Right hindlimb (tissue), 1 donor: ENCODE results near the gene IDS.
"Not testable (repeated sequence)": the region's sequence is repeated elsewhere in the genome, so short reads cannot be mapped to it uniquely, and the experiment has no call there.

Source experiments
- DNase-seq: peaks from one replicate; pipeline ENCODE4 v3.0.0-alpha.2; 2018

Gene IDS, protein sequence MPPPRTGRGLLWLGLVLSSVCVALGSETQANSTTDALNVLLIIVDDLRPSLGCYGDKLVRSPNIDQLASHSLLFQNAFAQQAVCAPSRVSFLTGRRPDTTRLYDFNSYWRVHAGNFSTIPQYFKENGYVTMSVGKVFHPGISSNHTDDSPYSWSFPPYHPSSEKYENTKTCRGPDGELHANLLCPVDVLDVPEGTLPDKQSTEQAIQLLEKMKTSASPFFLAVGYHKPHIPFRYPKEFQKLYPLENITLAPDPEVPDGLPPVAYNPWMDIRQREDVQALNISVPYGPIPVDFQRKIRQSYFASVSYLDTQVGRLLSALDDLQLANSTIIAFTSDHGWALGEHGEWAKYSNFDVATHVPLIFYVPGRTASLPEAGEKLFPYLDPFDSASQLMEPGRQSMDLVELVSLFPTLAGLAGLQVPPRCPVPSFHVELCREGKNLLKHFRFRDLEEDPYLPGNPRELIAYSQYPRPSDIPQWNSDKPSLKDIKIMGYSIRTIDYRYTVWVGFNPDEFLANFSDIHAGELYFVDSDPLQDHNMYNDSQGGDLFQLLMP

GRCh38 chrX:149504915-149505651 is at the start of gene IDS:
Gene IDS (minus strand): TSS chrX:149505306. CDS start chrX:149505137, 169 bp downstream.
- peak; percentile 91 for DNase-seq

DNA sequence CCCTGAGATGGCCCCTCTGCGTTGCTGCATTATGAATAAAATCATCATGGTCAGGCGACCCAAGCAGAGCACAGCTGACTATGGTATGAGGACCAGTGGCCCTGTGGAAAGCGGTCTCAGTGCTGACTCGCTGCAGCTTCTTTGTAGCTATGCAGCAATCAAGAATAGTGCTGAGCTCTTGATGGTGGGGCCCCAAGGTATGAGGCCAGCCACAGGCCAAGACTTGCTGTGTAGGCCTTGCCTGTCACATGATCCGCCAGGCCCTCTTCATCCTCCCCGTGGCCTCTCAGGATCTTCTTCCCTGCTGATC is 46.8 kb upstream of the IDS start:
- not testable (repeated sequence) for DNase-seq

GRCh38 chrX:149551245-149551938 is 46.3 kb upstream of the IDS start:
- not testable (repeated sequence) for DNase-seq

- DNase-seq = not testable (repeated sequence)
Observed at GRCh38 chrX:149550454-149550853, 45.3 kb upstream of the IDS start.

GRCh38 chrX:149549701-149550100 is 44.6 kb upstream of the IDS start, which contains the start of gene HSFX3:
Gene HSFX3 (minus strand): TSS chrX:149549924. CDS start chrX:149549852, 72 bp downstream.
- DNase-seq = not testable (repeated sequence)

- not testable (repeated sequence) for DNase-seq
Observed at GRCh38 chrX:149547782-149548181, 42.7 kb upstream of the IDS start.

DNA sequence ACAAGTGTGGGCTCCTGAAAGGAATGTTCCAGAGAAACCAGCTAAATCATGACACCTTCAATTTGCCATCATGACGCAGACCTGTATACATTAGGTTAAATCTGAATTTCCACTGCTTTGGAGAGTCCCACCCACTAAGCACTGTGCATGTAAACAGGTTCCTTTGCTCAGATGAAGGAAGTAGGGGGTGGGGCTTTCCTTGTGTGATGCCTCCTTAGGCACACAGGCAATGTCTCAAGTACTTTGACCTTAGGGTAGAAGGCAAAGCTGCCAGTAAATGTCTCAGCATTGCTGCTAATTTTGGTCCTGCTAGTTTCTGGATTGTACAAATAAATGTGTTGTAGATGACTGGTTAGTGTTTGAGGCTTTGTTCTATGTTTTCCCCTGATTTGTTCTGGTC is 41.9 kb upstream of the IDS start:
- not testable (repeated sequence) for DNase-seq

DNA sequence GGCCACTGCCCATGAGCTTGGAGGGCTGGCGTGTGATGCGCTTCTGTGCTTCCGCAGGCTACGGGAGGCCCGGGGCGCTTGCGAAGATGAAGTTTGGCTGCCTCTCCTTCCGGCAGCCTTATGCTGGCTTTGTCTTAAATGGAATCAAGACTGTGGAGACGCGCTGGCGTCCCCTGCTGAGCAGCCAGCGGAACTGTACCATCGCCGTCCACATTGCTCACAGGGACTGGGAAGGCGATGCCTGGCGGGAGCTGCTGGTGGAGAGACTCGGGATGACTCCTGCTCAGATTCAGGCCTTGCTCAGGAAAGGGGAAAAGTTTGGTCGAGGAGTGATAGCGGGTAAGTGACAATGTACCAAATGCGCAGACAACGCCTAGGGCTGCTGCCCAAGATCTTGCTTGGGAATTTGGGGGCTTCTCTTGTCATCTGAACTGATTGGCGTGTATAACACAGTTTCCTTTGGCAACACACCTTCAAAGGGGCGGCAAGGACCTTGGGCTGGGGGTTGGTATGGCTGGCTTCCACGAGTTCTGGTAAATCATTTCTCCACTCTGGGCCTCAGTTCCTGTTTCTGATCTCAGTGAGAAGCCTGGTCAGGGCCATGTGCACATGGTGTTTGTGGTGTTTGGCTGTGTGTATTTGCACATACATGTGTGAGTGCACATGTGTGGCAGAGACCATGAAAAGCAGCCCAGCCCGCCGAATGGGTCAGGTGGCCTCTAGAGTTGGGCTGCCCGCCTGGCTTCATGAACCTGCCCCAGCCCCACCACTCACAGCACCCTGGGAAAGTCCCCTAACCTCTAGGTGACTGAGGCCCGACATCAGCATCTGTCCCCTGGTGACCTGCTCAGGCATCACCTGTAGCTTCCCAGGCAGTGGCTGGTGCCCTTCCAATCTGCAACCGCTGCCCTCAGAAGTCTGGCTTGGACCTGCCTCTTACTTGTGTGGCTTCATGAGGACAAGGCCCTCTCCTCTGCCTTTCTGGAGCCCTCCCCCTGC is 40.7 kb upstream of the IDS start:
- DNase-seq = not testable (repeated sequence)

DNA sequence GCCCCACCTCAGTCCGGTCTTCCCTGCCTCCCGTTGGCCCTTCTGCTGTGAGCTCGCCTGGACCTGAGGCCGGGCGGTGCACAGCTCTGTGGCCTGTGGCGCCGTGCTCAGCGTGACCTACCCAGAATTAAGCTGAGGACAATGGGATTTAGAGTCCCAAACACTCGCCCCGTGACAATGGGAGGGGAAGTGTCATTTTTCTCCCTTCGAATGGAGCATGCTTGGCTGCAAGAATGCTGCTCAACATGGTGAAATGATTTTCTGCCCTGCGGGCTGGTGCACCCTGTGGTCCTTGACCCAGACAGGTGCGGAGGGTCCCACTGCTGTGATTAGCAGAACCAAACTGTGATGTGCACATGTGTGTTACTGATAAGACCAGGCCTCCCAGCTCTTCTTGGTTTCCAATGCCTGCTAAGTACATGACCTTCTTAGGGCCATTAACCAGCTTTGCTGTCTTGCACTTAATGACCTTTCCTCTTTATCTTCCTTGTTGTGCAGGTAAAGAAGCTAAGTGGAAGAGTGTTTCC is 36.5 kb upstream of the IDS start:
- no peak for DNase-seq

- DNase-seq = peak; percentile 92
Observed at GRCh38 chrX:149540621-149541520, 35.8 kb upstream of the IDS start, which contains the start of gene EOLA1. Gene EOLA1 (plus strand): TSS chrX:149541012. CDS start chrX:149545631, 4,619 bp downstream.

- DNase-seq = peak; percentile 95
Observed at GRCh38 chrX:149540131-149540620, 35.1 kb upstream of the IDS start.

- DNase-seq = peak; percentile 95
Observed at GRCh38 chrX:149539283-149540130, 34.4 kb upstream of the IDS start.

DNA sequence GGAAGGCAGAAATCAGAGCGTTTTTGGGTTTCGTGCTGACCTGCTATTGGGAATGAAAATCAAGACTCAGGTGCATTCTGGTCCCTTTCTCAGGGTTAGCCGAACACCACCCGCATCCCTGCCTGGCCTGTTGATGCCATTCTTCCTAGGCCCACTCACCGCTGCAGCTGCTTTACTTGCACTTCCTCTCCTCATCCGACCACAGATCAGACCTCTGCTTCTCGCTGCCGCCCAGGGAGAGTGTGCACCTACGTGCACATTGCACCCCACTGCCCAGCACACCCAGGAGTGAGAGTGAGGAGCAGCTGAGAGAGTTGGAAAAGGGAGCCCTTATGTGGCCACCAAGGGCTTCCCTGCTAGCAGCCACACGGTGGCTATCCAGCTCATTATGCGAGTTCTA is 32.4 kb upstream of the IDS start:
- not testable (repeated sequence) for DNase-seq

DNA sequence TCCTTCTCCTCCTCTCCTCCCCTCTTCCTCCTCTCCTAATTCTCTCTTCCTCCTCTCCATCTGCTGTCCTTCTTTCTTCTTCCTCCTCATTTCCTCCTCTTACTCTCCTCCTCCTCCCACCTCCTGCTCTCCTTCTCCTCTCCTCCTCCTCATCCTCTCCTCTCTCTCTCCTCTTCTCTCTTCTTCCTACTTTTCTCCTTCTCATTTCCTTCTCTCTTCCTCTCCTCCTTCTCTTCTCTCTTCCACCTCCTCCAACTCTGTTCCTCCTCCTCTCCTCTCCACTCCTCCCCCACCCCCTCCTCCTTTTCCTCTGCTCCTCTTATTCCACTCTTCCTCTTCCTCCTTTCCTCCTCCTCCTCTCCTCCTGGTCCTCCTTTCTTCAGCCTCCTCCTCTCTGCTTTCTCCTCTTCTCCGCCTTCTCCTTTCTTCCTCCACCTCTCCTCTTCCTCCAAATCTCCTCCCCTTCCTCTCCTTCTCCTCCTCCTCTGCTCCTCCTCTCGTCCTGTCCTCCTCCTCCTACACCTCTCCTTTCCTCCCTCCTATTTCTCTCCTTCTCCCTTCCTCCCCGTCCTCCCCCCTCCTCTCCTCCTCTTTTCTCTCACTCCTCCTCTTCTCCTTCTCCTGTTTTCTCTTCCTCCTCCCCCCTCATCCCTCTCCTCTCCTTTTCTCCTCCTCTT is 30.0 kb upstream of the IDS start:
- DNase-seq = not testable (repeated sequence)

GRCh38 chrX:149533999-149534398 is 28.9 kb upstream of the IDS start:
- DNase-seq = not testable (repeated sequence)

DNA sequence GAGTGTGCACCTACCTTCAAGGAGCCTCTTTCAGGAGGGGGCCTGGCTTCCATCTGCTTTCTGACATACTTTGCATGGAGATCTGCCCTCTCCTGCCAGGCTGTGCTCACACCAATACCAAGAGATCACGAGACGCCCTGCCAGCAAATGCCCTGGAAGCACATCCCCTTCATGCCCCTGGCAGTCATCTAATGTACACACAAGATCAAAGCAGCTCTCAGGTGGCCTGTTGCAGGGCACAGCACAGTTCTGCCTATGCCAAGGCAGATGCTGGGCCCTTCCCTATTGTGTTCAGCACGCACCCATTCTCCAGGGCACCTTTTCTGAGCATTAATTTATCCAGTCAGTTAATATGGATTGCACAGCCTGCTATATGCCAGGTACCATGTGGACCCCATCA is 27.8 kb upstream of the IDS start:
- not testable (repeated sequence) for DNase-seq

GRCh38 chrX:149531599-149531998 is 26.5 kb upstream of the IDS start:
- no peak for DNase-seq

GRCh38 chrX:149528381-149528780 is 23.3 kb upstream of the IDS start:
- no peak for DNase-seq

DNA sequence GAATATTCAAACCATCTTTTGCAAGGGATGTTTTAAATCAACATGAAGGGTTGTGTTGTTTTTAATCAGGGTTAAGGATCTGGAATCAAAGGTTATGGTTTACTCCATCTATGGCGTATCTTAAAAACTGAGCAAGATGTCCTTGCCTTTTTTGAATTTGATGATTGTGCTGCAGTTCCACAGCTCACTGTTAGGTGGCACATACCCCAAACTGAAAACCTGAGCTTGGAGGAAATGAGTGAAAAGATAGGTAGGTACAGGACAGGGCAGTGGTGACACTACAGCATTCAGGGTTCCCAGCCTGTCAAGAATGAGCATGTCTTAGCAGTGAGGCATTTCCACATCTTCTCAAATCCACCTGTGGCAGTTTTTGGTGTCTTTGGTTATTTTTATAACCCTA is 22.6 kb upstream of the IDS start:
- DNase-seq = no peak
